GM19455 (cell line): ENCODE results near the gene SCG3.
"Not testable (repeated sequence)": the region's sequence is repeated elsewhere in the genome, so short reads cannot be mapped to it uniquely, and the experiment has no call there.

ENCODE experiments used
- ATAC-seq: cut with Tn5 transposase; IDR thresholded peaks from one replicate; pipeline ENCODE4 v1.9.1; 2021; ENCODE audit not compliant: unreplicated experiment

Gene SCG3

DNA sequence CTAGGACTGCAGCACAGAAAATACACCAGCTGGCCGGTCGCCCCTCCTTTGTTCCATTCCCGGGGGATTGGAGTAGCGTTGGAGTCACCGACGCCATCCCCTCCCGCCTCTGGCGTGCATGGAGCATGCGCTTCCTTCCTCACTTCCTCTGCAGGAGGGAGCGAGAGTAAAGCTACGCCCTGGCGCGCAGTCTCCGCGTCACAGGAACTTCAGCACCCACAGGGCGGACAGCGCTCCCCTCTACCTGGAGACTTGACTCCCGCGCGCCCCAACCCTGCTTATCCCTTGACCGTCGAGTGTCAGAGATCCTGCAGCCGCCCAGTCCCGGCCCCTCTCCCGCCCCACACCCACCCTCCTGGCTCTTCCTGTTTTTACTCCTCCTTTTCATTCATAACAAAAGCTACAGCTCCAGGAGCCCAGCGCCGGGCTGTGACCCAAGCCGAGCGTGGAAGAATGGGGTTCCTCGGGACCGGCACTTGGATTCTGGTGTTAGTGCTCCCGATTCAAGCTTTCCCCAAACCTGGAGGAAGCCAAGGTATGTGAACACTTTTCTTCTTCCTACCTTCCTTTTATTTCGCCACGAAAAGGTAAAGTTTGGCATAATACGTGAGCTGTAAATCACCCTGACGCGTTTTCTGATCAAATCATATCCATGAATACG is at the start of gene SCG3:
Gene SCG3, plus strand, starts transcription at position 201 of the 661 bp plus-strand sequence. Its CDS starts 253 bp downstream, at position 454.
- ATAC-seq, result no peak

DNA sequence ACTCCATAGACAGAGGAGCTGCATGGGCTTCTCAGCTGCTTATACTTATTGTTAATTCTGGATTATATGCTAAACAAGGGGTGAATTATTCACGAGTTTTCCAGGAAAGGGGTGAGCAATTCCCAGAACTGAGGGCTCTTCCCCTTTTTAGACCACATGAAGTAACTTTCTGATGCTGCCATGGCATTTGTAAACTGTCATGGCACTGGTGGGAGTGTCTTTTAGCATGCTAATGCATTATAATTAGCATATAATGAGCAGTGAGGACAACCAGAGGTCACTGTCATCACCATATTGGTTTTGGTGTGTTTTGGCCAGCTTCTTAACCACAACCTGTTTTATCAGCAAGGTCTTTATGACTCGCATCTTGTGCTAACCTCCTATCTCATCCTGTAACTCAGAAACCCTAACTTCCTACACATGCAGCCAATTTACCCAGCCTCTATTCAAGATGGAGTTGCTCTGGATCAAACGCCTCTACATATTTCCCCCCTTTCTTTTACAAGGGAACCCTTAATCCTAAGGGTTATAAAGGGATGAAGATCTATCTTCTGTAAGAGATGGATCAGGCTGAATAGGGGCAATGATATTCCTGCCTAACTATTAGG is 46.6 kb upstream of the SCG3 start:
- no peak for ATAC-seq

DNA sequence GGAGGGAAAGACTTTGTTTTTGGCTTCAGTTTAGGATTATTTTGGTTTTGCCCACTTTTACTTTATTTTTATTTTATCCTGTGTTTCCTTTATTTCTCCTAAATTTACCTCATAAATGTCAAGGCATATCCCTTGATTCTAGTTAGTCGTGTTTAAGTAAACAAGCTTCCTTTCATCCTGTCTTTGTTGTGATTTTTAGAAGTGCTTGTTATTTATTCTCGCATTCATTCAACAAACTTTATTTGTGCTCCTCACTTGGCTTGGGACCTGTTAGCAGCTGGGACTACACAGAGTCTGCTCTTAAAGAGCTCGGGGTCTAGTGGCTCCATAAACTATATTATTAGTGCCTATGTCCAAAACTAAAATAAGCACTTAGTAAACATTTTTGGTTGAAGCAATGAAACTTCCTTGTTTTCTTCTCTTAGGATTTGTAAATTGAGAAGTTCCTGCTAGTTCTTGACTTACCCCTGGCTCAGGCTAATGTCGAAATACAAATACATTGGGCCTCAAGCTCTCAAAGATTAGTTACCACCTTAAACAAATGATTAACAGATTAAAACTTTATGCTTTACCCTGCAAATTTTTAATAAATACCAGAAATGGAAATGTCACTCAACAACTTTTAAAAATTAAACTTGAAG is 39.7 kb upstream of the SCG3 start:
- ATAC-seq, result no peak

DNA sequence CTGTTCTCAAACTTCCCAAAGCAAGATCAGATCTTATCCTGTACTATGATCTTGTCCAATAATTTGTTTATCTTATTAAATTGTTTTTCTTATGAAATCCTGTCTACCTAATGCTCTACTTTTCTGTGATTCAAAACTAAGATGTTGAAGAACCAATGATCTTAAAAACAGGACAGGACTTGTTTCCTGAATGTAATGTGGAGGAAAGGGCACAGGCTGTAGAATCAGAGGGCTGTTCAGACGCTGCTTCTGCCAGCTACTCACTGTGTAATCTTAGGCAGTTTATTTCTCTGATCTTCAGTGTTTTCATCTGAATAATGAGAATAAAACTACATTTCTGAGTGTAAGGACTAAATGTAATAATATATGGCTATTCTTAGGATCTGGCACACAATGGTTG is 38.6 kb upstream of the SCG3 start:
- ATAC-seq, result no peak

DNA sequence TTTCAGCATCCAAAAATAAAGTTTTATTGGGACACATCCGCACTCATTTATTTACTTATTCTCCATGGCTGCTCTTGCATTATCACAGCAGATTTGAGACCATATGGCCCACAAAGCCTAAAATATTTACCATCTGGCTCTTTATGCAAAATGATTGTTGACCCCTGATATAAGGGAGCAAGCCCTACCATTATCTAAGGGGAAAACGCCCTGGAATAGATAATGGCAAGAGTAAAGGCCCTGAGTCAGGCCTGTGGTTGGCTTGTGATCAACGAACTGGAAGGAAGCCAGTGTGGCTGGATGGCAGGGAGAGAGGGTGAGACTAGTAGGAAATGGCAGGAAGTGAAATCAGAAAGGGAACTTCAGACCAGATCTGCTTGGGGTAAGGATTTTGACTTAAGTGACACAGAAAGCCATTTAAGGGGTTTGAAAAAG is 34.2 kb upstream of the SCG3 start:
- ATAC-seq, result no peak

DNA sequence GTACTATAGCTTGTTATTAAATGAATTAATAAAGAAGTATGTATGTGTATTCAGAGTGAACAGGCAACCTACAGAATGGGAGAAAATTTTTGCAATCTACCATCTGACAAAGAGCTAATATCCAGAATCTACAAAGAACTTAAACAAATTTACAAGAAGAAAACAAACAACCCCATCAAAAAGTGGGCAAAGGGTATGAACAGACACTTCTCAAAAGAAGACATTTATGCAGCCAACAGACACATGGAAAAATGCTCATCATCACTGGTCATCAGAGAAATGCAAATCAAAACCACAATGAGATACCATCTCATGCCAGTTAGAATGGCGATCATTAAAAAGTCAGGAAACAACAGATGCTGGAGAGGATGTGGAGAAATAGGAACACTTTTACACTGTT is 33.2 kb upstream of the SCG3 start:
- ATAC-seq, result not testable (repeated sequence)

DNA sequence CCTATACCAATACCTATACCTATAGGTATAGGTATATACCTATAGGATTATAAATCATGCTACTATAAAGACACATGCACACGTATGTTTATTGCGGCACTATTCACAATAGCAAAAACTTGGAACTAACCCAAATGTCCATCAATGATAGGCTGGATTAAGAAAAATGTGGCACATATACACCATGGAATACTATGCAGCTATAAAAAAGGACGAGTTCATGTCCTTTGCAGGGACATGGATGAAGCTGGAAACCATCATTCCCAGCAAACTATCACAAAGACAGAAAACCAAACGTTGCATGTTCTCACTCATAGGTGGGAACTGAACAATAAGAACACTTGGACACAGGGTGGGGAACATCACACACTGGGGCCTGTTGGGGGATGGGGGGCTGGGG is 32.7 kb upstream of the SCG3 start:
- ATAC-seq, result not testable (repeated sequence)

DNA sequence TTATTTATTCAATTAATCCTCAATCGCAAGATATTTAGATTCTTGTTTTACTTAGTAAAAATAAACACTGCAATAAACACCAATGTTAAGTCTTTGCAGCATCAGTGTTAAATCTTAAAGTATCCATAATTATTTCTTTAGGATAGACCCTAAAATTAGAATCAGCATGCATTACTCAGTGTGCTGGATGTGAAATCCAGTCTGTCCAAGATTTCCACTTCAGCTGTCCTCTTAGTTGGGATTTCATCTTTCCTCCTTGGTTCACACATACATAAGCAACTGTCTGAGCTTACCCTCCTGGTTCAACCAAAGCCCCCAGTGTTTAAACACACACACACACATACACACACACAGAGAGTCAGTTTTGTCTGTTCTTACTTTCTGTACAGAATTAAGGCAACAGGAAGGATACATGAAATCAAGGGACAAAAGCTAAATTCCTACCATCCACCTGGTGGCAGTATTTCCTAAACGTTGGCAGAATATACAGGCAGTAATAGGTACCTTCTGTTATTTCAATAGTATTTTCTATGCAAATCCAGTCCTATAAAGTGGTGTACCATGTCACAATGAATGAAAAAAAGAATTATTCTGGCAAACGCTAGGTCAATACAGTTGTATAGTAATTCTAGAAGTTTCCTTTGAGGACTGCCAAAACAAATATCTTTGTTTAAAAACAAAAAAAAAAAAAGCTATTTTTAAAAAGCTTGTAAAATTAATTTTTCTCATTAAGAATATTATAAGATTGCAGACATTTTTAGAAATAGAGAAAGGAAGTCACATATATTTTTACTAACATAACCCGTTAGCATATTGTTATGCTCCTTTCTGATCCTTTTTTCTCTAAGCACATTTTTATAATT is 31.4 kb upstream of the SCG3 start:
- ATAC-seq, result no peak

DNA sequence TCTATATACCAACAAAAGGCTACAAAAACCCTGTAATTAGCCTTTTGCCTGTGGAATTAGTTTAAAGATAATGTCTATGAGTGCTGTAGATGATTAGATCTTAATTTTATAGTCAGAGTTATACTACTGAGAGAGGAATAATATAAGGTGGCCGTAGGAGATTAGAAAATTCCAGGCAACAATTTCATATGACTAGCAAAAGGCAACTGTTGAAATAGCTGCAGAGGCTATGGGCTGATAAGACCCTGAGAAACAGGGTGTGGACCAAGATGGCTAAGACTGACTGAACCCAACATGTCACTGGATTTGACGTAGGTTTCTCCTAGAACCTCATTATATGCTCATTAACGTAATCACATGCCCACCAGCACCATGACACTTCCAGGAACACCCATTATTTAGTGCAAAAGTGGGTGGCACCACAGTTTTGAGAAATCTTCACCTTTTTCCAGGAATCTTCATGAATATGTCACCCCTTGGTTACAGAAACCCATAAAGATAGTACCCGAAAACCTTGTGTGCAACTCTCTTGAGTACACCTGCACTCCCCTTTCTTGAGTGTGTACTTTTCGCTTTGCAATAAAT is 29.1 kb upstream of the SCG3 start:
- no peak for ATAC-seq

DNA sequence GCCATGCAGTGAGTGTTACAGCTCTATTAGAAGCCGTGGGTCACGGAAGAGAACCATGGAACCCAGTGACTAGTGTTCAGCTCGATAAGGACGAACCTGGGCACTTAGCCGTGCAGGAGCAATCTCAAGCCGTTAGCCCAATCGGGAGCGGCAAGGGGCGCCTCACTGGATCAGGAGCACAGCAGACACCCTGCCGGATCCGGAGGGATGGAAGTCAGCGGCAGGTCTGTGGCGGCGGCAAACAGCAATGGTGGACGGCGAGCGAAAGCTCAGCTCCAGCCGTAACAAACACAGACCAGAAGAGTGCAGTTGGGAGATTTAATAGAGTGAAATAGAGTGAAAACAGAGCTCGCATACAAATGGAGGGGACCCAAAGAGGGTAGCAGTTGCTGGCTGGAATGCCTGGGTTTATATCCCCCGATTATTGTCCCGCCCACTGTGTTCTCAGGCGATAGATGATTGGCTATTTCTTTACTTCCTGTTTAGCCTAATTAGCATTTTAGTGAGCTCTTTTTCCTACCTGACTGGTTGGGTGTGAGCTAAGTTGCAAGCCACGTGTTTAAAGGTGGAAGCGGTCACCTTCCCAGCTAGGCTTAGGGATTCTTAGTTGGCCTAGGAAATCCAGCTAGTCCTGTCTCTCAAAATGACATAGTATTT is 25.8 kb upstream of the SCG3 start:
- ATAC-seq, result not testable (repeated sequence)

DNA sequence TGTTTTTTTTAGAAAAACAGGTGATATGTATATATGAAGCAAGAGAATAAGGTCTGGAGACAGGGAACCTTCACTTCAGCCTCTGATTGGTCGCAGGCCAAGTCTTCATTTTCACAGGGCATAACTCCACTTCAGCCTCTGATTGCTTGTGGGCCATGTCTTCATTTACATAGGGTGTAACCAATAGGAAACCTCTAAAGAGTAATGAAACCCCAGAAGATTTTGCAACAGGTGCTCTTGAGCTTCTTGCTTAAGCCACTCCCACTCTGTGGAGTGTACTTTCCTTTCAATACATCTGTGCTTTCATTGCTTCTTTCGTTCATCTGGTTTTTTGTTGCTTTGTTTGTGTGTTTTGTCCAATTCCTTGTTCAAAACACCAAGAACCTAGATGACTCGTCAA is 22.6 kb upstream of the SCG3 start:
- no peak for ATAC-seq

DNA sequence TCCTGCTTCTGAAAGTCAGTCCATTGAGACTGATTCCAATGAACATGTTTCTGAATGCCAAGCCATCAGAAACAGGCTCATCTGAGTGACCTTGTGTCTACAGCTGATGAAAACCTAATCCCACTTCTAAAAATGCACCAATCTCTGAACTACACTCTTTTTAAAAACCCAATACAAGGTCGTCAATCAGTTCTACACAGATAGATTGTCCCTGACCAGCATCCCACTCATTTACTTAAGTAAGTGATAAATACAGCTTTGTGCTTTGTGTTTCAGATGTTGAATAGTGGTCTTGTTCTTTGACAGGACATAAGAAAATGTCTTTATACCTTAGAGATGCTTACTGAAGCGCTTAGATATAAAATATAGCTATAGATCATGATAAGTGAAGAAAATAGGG is 20.2 kb upstream of the SCG3 start:
- ATAC-seq, result no peak

DNA sequence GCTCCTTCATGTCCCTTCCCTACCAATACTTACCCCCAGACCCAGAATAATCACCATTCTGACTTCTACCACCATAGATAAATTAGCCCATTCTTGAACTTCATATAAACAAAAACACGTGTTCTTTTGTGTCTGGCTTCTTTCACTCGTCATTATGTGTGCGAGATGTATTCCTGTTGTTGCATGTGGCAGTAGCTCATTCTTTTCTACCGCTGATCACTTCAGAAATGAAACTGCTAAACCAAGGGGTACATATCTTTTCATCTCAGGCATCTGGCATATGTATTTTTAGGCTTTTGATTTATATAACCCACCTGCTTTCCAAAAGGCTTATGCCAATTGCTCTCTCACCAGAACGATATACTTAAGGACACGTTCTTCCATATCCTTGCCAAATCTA is 13.8 kb upstream of the SCG3 start:
- ATAC-seq, result no peak

DNA sequence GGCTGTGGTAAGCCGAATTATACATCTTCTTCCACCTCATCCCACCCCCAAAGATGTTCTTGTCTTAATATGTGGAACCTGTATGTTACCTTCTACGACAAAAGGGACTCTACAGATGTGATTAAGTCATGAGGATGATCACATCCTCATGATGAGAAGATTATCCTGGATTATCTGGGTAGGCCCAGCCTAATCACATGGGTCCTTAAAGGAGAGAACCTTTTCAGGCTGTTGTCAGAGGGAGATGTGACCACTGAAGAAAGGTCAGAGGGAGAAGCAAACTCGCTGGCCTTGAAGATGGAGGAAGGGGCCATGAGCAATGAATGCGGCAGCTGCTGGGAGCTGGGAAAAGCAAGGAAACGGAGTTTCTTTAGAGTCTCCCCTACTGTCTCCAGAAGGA is 12.9 kb upstream of the SCG3 start:
- no peak for ATAC-seq

DNA sequence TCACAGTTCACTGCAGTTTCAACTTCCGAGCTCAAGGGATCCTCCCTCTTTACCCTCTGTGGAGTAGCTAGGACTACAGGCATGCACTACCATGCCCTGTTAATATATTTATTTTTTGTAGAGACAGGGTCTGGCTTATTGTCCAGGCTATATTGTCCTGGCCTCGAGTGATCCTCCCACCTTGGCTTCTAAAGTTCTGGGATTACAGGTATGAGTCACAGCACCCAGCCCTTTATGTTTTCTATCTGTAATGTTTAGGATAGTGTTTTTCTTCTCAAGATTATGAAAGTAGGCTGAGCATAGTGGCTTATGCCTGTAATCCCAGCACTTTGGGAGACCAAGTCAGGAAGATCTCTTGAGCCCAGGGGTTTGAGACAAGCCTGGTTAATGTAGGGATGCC is 11.9 kb upstream of the SCG3 start:
- ATAC-seq, result no peak

DNA sequence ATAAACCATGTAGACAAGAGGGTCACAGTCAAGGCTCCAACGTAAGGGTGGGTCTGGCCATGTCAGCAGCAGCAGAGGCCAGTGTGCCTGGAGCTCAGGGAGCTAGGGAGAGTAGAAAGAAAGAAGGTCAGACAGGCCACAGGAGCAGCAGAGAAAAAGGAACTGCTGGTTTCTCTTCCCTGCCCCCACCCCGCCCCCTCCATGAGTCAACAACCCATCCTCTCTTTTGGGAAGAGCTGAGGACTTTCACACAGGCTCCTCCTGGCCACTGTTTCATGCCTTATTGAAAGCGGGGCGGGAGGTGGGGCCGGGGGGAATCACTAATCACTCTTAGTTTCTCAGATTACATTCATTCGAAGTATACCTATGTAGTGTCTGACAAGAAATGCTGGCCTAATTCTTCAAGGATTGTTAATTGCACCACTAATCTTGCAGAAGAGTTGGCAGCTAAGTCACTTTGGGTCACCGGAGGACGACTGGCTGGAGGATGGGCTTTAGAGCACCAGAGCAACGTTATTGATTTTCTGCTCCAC is 9.1 kb upstream of the SCG3 start:
- no peak for ATAC-seq

DNA sequence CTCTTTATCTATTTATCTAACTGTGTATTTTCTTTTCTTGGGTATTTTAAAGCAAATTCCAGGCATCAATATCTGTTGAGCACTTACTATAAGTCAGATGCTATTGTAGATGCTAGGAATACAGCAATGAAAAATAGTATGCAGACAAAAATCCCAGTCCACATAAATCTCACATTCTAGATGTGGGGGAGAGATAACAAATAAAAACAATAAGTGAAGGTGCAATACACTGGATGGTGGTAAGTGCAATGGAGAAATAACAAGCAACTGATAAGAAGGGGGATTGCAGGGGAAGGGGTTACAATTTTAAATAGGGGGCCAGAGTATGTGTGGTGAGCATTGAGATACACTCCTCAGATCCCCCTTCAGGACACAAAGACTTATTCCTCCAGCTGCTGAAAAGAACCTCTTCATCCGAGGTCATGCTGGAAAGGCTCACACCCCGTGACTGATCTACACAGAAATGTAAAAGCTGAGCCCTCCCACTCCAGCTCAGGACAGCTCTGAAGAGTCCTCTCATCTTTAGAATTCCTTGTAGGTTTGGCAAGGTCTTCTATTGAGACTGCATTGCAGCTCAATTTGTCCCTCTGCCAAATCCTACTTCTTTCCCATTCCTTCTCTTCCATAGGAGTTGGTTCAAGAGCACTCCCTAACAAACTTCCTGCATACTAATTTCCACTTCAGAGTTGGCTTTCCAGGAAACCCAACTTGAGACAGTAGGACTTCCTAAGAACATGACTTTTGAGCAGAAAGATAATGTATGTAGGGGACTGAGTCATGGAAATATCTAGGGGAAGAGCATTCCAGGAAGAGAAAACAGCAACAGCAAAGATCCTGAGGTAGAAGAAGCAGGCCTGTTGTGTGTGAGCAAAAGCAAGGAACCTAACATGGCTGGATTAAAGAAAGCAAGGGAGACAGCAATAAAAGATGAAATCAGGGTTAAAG is 8.1 kb upstream of the SCG3 start:
- no peak for ATAC-seq

DNA sequence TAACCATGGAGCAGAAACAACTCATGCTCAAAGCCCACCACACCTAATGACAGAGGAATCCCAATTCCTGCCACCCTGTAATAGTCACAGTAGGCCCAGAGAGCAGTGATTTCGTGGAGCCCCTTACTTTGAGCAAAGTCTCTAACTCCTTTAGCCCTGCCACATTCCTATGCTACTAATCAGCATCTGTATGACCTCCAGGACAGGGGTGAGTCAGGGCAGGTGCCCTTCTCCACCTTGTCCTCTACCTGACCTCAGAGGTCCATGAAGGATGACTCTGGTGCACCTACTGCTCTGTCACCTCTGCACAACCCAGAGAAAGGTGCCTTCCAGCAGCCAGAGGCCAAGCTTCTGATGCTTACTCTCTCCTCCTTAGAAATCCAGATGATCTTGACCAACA is 6.1 kb upstream of the SCG3 start:
- ATAC-seq, result no peak

DNA sequence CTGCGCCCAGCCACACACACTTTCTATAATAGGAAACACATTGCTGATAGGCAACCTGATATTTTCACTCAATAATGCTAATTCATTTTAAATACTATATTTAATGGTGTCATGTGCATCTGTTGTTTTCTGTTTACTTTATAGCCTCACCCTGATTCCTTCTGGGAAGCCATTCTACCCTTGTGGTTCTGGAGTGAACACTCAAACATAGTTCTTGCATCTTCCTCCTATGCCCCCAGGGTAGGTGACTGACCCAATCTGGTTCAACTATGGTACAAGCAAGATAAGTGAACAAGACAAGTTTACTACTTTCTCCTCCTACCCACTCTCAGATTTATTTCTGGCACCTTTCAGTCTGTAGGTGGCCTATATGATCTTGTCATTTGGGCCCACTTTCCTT is 4.3 kb upstream of the SCG3 start:
- no peak for ATAC-seq
